Measurements from ENCODE around the gene ZDHHC8.

GRCh38 chr22:20188567-20188877 is 56.9 kb downstream of the ZDHHC8 start:
- TF ChIP-seq MAX (IDR thresholded peaks at IDR 0.05; ENCODE audit: insufficient read depth, insufficient read length) (no peak), EZH2 (IDR thresholded peaks at IDR 0.05; ENCODE audit: borderline replicate concordance, low read depth, low read length, severe bottlenecking) (no peak)
- TF ChIP-seq, protein P1, sequence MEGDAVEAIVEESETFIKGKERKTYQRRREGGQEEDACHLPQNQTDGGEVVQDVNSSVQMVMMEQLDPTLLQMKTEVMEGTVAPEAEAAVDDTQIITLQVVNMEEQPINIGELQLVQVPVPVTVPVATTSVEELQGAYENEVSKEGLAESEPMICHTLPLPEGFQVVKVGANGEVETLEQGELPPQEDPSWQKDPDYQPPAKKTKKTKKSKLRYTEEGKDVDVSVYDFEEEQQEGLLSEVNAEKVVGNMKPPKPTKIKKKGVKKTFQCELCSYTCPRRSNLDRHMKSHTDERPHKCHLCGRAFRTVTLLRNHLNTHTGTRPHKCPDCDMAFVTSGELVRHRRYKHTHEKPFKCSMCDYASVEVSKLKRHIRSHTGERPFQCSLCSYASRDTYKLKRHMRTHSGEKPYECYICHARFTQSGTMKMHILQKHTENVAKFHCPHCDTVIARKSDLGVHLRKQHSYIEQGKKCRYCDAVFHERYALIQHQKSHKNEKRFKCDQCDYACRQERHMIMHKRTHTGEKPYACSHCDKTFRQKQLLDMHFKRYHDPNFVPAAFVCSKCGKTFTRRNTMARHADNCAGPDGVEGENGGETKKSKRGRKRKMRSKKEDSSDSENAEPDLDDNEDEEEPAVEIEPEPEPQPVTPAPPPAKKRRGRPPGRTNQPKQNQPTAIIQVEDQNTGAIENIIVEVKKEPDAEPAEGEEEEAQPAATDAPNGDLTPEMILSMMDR (IDR thresholded peaks at IDR 0.05; ENCODE audit: extremely low read depth in 1 of 2, insufficient read depth in 1 of 2, low read depth in 1 of 2, low read length in 2 of 2), result no peak
